VCaP (cell line): ENCODE measurements around the gene CAB39.
A peak's percentile ranks its signal among the peaks of the same experiment; 100 is the strongest.

Experiments used
- H3K27ac ChIP-seq: fragments of 450-650 bp; 2 replicates; pipeline ENCODE4 v1.5.1; 2017
- TF ChIP-seq, protein P1 (sequence below): fragments of 450-650 bp; conservative IDR thresholded peaks from 2 replicates; pipeline ENCODE4 v1.5.1; 2017; ENCODE audit warnings: mild to moderate bottlenecking, moderate library complexity

The CAB39 gene

GRCh38 chr2:230754200-230754599, 41.6 kb downstream of the CAB39 start:
- H3K27ac ChIP-seq = no peak overlapping the region
- TF ChIP-seq, protein P1, sequence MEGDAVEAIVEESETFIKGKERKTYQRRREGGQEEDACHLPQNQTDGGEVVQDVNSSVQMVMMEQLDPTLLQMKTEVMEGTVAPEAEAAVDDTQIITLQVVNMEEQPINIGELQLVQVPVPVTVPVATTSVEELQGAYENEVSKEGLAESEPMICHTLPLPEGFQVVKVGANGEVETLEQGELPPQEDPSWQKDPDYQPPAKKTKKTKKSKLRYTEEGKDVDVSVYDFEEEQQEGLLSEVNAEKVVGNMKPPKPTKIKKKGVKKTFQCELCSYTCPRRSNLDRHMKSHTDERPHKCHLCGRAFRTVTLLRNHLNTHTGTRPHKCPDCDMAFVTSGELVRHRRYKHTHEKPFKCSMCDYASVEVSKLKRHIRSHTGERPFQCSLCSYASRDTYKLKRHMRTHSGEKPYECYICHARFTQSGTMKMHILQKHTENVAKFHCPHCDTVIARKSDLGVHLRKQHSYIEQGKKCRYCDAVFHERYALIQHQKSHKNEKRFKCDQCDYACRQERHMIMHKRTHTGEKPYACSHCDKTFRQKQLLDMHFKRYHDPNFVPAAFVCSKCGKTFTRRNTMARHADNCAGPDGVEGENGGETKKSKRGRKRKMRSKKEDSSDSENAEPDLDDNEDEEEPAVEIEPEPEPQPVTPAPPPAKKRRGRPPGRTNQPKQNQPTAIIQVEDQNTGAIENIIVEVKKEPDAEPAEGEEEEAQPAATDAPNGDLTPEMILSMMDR = no peak

DNA sequence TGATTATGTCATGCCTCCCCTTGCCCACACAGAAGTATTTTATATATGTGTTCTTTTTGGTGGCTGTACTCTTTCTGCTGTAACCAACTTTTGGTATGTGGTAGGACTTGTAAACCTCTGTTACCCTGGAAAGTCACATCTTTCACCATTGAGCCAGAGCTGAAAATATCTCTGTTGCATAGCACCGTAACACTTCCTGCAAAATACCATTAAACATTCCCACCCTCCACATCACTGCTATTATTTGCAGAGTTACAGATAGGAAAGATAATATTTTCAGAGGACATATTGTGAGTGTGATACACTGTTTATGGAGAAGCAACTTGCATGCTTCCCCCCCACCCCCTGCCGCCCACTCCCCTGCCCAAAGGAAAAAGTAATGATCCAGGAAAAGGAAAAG, 44.8 kb downstream of the CAB39 start:
- H3K27ac ChIP-seq = peak overlapping the region; percentile 41
- TF ChIP-seq, protein P1 = no peak

DNA sequence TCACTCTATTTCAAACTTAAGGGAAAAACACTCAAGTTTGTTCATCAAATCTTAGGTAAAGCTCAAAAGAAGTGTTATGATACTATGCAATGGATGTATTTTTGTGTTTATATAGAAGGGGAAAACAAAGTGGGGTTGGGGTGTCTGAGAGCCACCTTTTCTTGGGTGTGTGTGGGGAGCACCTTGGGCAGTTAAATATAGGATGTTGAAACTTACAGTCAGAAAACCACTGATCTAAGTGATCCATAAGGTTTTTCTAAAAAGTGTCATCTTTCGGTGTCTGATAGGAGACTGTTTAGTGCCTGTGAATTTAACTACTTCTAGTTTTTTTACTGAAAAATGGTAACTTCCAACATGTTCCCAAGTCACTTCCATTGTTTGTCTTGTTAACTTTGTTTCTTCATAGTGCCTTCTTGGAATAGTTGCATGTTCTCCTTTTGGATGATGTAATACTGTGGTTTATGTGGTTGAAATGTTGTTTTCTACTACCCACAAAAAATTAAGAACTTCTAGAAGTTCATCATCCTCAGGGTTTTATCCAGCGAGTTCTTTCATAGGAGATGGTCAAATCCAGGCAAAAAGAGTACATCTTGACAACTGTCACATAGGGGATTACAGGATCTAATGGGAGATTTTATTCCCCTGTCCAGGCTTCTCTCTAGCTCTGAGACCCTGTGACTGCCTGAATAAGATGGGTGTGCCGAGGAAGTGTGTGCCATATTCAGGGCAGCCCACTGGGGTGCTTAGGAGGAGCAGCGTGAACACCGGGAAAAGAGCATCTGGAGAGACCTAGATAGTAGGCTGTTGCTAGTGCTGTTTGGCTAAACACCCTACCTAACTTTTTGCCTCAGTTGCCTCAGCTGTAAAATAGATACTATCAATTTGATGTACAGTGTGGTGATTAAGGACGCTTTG, 46.2 kb downstream of the CAB39 start:
- TF ChIP-seq, protein P1 = no peak
- no peak overlapping the region; the same call in 1 of the 2 replicates for H3K27ac ChIP-seq

DNA sequence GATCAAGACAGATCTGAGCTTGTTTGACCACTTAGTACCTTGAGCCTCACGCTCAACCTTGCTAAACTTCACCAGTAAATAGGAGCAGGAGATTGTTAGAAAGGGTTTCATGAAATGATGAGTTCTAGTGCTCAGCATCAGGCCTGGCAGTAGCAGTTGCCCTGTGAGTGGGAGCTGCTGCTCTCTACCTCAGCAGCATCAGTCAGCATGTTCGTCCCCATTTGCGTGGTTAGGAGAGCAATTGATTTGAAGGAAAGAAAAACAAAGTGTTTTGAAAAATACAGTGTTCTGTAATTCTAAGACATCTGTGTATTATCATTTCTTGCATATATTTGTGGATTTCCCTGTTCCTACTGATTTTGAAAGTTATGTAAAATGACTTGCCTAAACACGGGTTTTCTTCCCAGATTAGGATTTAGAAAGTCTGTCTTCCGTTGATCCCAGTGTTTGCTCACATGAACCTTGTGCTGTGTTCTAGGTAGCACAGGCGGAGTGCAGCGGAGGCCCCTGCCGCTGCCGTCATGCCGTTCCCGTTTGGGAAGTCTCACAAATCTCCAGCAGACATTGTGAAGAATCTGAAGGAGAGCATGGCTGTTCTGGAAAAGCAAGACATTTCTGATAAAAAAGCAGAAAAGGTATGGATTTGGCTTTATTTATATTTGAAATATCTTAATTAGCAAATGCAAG, 47.0 kb downstream of the CAB39 start:
- peak overlapping the region; percentile 19; the same call in 1 of the 2 replicates for H3K27ac ChIP-seq
- TF ChIP-seq, protein P1 = no peak

DNA sequence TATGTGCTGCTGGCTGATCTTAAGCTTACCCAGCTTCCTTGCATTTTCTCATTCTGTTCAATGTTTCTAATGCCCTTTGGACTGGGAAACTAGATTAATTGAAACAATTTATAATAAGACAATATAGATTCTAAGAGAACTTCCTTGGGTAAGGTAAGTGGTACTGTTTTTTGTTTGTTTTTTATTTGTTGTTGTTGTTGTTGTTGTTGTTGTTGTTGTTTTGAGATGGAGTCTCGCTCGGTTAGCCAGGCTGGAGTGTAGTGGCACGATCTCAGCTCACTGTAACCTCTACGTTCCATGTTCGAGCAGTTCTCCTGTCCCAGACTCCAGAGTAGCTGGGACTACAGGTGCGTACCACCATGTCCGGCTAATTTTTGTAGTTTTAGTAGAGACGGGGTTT, 49.1 kb downstream of the CAB39 start:
- TF ChIP-seq, protein P1 = no peak
- no peak overlapping the region for H3K27ac ChIP-seq

DNA sequence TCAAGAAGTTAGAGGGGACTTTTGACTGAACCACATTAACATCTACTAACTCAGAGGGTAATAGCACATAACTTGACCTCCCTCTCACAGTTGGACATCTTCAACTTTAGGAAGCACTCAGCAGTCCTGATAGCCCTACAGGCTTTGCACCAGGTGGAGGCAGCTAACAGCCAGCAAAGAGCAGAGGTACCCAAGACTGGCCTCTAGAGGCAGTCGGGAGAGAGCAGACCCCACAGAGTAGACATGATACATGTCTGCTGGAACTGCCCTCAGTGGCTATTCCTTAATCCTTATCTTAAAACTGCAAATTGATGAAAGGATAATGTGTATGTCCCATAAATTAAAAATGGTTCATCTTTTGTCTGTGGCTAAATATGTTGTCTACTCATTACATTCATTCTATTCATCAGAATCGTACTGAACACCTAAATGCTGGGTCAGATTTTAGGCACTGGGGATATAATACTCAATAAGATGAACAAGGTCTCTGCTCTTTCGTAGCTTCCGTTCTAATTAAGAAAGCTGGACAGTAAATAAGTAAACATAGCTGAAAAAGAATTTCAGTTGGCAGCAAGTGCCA, 49.8 kb downstream of the CAB39 start:
- no peak overlapping the region for H3K27ac ChIP-seq
- TF ChIP-seq, protein P1 = peak; percentile 60

- no peak overlapping the region for H3K27ac ChIP-seq
- TF ChIP-seq, protein P1 = no peak
Measured at GRCh38 chr2:230764346-230764745, 51.7 kb downstream of the CAB39 start.
